ENCODE results near the gene SLC9A8. TPM values are rescaled to one million over a fixed set of nuclear protein-coding genes. Genes with fewer than 3 reads are reported as not detected.

SLC9A8 gene
- total and polyA plus RNA-seq, 4 experiments from 2014 or later, result 3.4 to 25.6 (median 16.9) TPM

GRCh38 chr20:49928411-49929141, 115.9 kb downstream of the SLC9A8 start:
- Mint-ChIP-seq H3K9me3 (no peaks in the 10 kb centered on the region), H3K36me3 (no peaks in the 10 kb centered on the region), H3K4me1 (peaks cover 1 to 5% (median 4%) of the 10 kb centered on the region in 4 donors), H3K27me3 (peaks cover 1% of the 10 kb centered on the region in 2 donors), H3K4me3 (peak overlapping the region in 4 of 8 donors; percentile 16 to 60 (median 44)), H3K27ac (peak overlapping the region in 6 of 7 donors; percentile 5 to 81 (median 37))
- intact Hi-C loops (cut with micrococcal nuclease), result loop anchor here (1.0 to 5.0 kb wide), 3 partner anchors 13 to 594 kb away; partner anchors contain the start of gene SPATA2
- Histone ChIP-seq H3K27ac (ENCODE audit: low read depth, low read length) (no peak overlapping the region), H3K36me3 (ENCODE audit: insufficient read depth, low read length) (no peaks in the 10 kb centered on the region), H3K27me3 (ENCODE audit: insufficient read depth, low read length) (no peaks in the 10 kb centered on the region), H3K4me1 (ENCODE audit: insufficient read depth, low read length) (no peaks in the 10 kb centered on the region), H3K9me3 (ENCODE audit: control insufficient read depth in 1 of 2, low read length in 2 of 2) (no peaks in the 10 kb centered on the region), H3K4me3 (ENCODE audit: low read length in 2 of 2) (no peak overlapping the region)
- DNase-seq, result peak; percentile 77 to 79 (median 78)
- CTCF ChIA-PET (ENCODE audit: partially characterized antibody), result interaction anchor here (0.6 to 1.2 kb wide), 3 partner anchors 13 to 316 kb away, joined by 3 to 4 read pairs (median 3); partner anchors contain the start of gene SPATA2
- POLR2A ChIA-PET (ENCODE audit: partially characterized antibody), result no interaction called here

GRCh38 chr20:49929142-49929494, 116.5 kb downstream of the SLC9A8 start:
- CTCF ChIA-PET (ENCODE audit: partially characterized antibody), result interaction anchor here (0.6 to 3.4 kb wide), 3 partner anchors 13 to 317 kb away, joined by 3 to 9 read pairs (median 4); partner anchors contain the start of gene SPATA2
- Mint-ChIP-seq H3K27me3 (peaks cover 1% of the 10 kb centered on the region in 2 donors), H3K4me3 (no peak overlapping the region)

GRCh38 chr20:49935746-49936152, 123.1 kb downstream of the SLC9A8 start:
- Mint-ChIP-seq H3K4me1 (peaks cover 34 to 44% (median 38%) of the 10 kb centered on the region in 4 donors), H3K4me3 (peak overlapping the region; percentile 63 to 98 (median 98)), H3K27ac (peak overlapping the region in 5 of 7 donors; percentile 43 to 85 (median 79)), H3K9me3 (no peaks in the 10 kb centered on the region), H3K27me3 (no peaks in the 10 kb centered on the region), H3K36me3 (peaks cover 4 to 16% of the 10 kb centered on the region in 2 donors)
- intact Hi-C loops (cut with micrococcal nuclease), result loop anchor here (1.0 to 5.0 kb wide), 3 partner anchors 20 to 223 kb away; partner anchors contain the start of genes B4GALT5, SLC9A8 and SPATA2
- ChIA-PET CTCF (ENCODE audit: partially characterized antibody) (interaction anchor here (0.6 to 2.3 kb wide), 4 partner anchors 21 to 136 kb away, joined by 3 to 17 read pairs (median 4); partner anchors contain the start of gene SPATA2), POLR2A (ENCODE audit: partially characterized antibody) (interaction anchor here (0.9 to 4.4 kb wide), 9 partner anchors 11 to 1606 kb away, joined by 3 to 48 read pairs (median 5); partner anchors contain the start of genes B4GALT5, PEDS1, SLC9A8 and SPATA2)
- Histone ChIP-seq H3K9me3 (ENCODE audit: control insufficient read depth in 1 of 2, low read length in 2 of 2) (no peaks in the 10 kb centered on the region), H3K36me3 (ENCODE audit: insufficient read depth, low read length) (no peaks in the 10 kb centered on the region), H3K27ac (ENCODE audit: low read depth, low read length) (peak overlapping the region; percentile 27), H3K27me3 (ENCODE audit: insufficient read depth, low read length) (no peaks in the 10 kb centered on the region), H3K4me3 (ENCODE audit: low read length in 2 of 2) (no peak overlapping the region), H3K4me1 (ENCODE audit: insufficient read depth, low read length) (peaks cover 40% of the 10 kb centered on the region)
- no peak for DNase-seq

More at GRCh38 chr20:49929142-49929494, 116.5 kb downstream of the SLC9A8 start:
- Histone ChIP-seq H3K27ac (ENCODE audit: low read depth, low read length) (no peak overlapping the region), H3K9me3 (ENCODE audit: control insufficient read depth in 1 of 2, low read length in 2 of 2) (no peaks in the 10 kb centered on the region), H3K36me3 (ENCODE audit: insufficient read depth, low read length) (no peaks in the 10 kb centered on the region), H3K27me3 (ENCODE audit: insufficient read depth, low read length) (no peaks in the 10 kb centered on the region), H3K4me1 (ENCODE audit: insufficient read depth, low read length) (no peaks in the 10 kb centered on the region), H3K4me3 (ENCODE audit: low read length in 2 of 2) (no peak overlapping the region)
- no peak for DNase-seq
- Mint-ChIP-seq H3K27ac (peak overlapping the region in 1 of 7 donors; percentile 25), H3K4me1 (peaks cover 4 to 9% (median 6%) of the 10 kb centered on the region in 4 donors), H3K9me3 (no peaks in the 10 kb centered on the region), H3K36me3 (no peaks in the 10 kb centered on the region)
- intact Hi-C loops (cut with micrococcal nuclease), result loop anchor here (2.0 to 5.0 kb wide), 2 partner anchors 37 to 594 kb away; no protein-coding TSS in a partner anchor
- POLR2A ChIA-PET (ENCODE audit: partially characterized antibody), result no interaction called here

DNA sequence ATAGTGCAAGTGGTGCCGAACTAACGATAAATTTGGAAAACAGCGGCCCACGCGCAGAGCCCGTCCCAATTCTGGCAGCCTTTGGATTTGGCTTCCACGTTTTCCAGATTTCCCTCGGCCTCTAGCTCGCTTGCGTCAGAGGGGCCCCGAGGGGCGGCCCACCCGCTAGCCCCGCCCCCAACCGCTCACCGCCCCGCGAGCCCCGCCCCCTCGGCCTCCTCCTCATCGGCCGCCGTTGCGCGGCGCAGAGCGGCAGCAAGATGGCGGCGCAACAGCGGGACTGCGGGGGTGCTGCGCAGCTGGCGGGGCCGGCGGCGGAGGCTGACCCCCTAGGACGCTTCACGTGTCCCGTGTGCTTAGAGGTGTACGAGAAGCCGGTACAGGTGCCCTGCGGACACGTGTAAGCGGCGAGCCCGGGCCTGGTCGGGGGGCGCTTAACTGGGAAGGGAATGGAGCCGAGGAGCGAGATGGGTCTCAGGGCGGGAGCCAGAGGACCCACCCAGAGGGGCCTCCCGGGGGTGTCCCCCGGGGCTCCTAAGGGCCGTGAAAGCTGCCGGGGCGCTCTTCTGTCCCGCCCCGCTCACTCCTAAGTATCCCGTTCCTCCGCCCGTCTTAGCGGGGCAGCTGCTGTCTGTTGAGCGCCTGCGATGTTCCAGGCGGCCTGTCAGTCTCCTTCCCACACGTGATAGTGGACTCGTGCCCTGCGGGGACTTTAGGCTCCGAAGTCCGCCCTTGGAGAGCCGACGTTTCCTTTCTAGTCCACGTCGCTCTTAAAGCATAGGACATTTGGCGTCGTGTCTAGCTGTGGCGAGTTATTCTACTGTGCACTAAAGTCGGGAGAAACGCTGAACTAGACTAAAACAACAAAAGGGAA, 123.8 kb downstream of the SLC9A8 start, which contains the start of gene RNF114:
TSS of gene RNF114 (plus strand) at position 245 of the 874 bp plus-strand sequence. CDS start at position 261, 16 bp downstream.
- ChIA-PET CTCF (ENCODE audit: partially characterized antibody) (interaction anchor here (0.8 to 2.3 kb wide), 2 partner anchors 21 to 135 kb away, joined by 3 to 17 read pairs; partner anchors contain the start of gene SPATA2), POLR2A (ENCODE audit: partially characterized antibody) (interaction anchor here (0.9 to 4.4 kb wide), 12 partner anchors 12 to 1605 kb away, joined by 3 to 48 read pairs (median 5); partner anchors contain the start of genes B4GALT5, PEDS1, SLC9A8 and SPATA2)
- Mint-ChIP-seq H3K4me3 (peak within 1 kb of the TSS; percentile 97 to 99 (median 98)), H3K4me1 (peaks cover 38 to 50% (median 43%) of the 10 kb centered on the region in 4 donors), H3K27me3 (no peaks in the 10 kb centered on the region), H3K27ac (peak within 1 kb of the TSS; percentile 83 to 98 (median 95)), H3K36me3 (peaks cover 10 to 22% of the 10 kb centered on the region in 2 donors), H3K9me3 (no peaks in the 10 kb centered on the region)
- intact Hi-C loops (cut with micrococcal nuclease), result loop anchor here (1.0 to 5.0 kb wide), 3 partner anchors 21 to 224 kb away; partner anchors contain the start of genes B4GALT5, SLC9A8 and SPATA2
- H3K9me3 ChIP-seq (ENCODE audit: control insufficient read depth in 1 of 2, low read length in 2 of 2), result no peaks in the 10 kb centered on the region
- H3K4me1 ChIP-seq (ENCODE audit: insufficient read depth, low read length), result peaks cover 40% of the 10 kb centered on the region
- H3K36me3 ChIP-seq (ENCODE audit: insufficient read depth, low read length), result peaks cover 6% of the 10 kb centered on the region
- DNase-seq, result peak; percentile 85 to 87 (median 86)
- H3K27ac ChIP-seq (ENCODE audit: low read depth, low read length), result peak within 1 kb of the TSS; percentile 88
- H3K27me3 ChIP-seq (ENCODE audit: insufficient read depth, low read length), result no peaks in the 10 kb centered on the region
- H3K4me3 ChIP-seq (ENCODE audit: low read length in 2 of 2), result peak within 1 kb of the TSS; percentile 88 to 100

DNA sequence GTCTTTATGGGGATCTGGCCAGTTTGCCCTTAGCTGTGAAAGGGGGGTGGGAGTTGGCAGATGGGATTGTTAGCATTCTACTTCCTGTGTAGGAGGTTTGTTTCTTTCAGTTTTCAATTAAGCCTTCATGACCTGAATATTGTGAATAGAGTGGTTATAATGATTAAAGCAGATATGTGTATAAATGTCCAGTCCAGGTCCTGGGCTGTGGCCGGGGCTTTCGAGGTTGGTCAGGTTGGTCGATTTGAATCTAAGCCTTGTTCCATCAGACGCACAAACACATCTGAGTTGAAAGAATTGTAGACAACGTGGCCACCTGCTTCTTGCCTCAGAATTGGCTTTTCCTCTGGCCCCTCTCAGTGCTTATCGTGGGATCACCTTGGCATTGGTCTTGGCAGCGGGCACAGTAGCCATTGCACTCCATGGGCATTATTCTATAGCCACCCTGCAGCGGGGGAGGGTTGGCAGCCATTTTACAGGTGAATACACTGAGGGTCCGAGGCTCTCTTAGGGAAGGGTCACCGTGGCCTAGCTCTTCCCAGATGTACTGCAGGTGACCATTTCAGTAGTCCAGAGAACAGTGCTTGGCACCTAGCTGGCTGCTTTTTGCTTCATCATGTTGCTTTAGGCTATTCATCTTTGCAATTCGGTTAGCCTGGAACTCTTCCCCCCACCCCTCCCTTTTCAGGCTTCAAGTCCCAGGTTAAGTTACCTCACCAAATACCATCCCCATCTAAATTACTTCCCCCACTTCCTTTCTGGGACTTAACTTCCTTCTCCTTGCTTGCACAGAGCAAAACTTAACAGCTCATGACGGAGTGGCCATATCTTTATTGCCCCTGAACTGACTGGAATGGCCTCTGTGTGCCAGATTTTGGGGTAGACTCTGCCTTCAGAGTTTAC, 124.7 kb downstream of the SLC9A8 start:
- Mint-ChIP-seq H3K27ac (peak overlapping the region; percentile 83 to 98 (median 95)), H3K9me3 (no peaks in the 10 kb centered on the region), H3K4me3 (peak overlapping the region; percentile 97 to 99 (median 98)), H3K4me1 (peaks cover 41 to 56% (median 46%) of the 10 kb centered on the region in 4 donors), H3K36me3 (peaks cover 12 to 31% of the 10 kb centered on the region in 2 donors), H3K27me3 (no peaks in the 10 kb centered on the region)
- H3K27ac ChIP-seq (ENCODE audit: low read depth, low read length), result peak overlapping the region; percentile 88
- H3K4me1 ChIP-seq (ENCODE audit: insufficient read depth, low read length), result peaks cover 40% of the 10 kb centered on the region
- H3K4me3 ChIP-seq (ENCODE audit: low read length in 2 of 2), result peak overlapping the region; percentile 88 to 100
- H3K27me3 ChIP-seq (ENCODE audit: insufficient read depth, low read length), result no peaks in the 10 kb centered on the region
- no peaks in the 10 kb centered on the region for H3K9me3 ChIP-seq (ENCODE audit: control insufficient read depth in 1 of 2, low read length in 2 of 2)
- POLR2A ChIA-PET (ENCODE audit: partially characterized antibody), result interaction anchor here (0.9 to 4.4 kb wide), 7 partner anchors 15 to 547 kb away, joined by 3 to 48 read pairs (median 7); partner anchors contain the start of genes PEDS1, SLC9A8, SPATA2 and UBE2V1
- peaks cover 13% of the 10 kb centered on the region for H3K36me3 ChIP-seq (ENCODE audit: insufficient read depth, low read length)
- CTCF ChIA-PET (ENCODE audit: partially characterized antibody), result interaction anchor here (1.6 to 2.3 kb wide), 2 partner anchors 22 to 44 kb away, joined by 3 to 17 read pairs; partner anchors contain the start of gene SPATA2
- peak in 1 of 5 donors; percentile 24 for DNase-seq
- intact Hi-C loops (cut with micrococcal nuclease), result loop anchor here (2.0 to 5.0 kb wide), 2 partner anchors 124 to 225 kb away; partner anchors contain the start of genes B4GALT5 and SLC9A8
